ENCODE data around the gene OR6J1. TPM values are rescaled to one million over a fixed set of nuclear protein-coding genes. Genes with fewer than 3 reads are reported as not detected.

OR6J1 gene
- total and polyA plus RNA-seq, 9 of the 15 experiments (the other 6 are each of a cell fraction or from before 2014, with no cell fraction given): not detected

DNA sequence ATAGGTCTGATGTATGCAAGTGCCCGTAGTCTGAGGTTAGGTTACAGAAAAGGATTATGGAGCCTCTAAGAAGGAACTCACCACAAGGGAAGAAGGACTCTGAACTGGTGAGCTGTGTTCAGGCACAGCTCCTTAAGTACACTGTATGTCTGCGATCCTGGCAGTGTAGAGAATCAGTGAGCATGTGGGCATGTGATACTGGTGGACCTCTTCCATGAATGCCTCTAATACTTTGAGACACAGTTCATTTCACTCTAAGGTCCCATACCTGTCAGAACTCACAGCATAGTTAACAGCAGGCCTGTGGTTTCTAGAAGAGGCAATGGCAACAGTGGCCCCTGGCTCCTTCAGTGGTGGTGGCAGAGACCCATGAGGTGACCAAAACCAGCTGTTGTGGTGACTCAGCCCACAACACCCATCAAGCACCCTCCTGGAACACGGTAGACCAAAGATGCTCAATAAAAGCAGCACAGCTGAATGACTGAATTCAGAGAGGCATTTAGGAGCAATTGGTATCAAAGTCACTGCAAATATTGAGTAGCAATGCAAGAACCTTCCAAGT is 6.9 kb upstream of the OR6J1 start (continued):
- TF ChIP-seq SIN3A (IDR thresholded peaks at IDR 0.05; ENCODE audit: borderline replicate concordance in 2 of 2, control insufficient read depth in 1 of 2, low read depth in 2 of 2, low read length in 2 of 2) (peak in 1 of 2 experiments; percentile 39; a peak in 1 of 4 replicates), CBX8 (IDR thresholded peaks at IDR 0.05; ENCODE audit: borderline replicate concordance, extremely low read depth, low read depth, low read length, poor library complexity, severe bottlenecking) (no peak), ZNF75A (CRISPR knock-in tag; IDR thresholded peaks at IDR 0.05) (no peak), NFYB (IDR thresholded peaks at IDR 0.05; ENCODE audit: extremely low read depth, insufficient read length) (no peak), NEUROD1 (IDR thresholded peaks at IDR 0.05; ENCODE audit: borderline replicate concordance, low read depth, low read length, partially characterized antibody) (no peak), U2AF1 (optimal IDR thresholded peaks at IDR 0.05; ENCODE audit: low read depth, low read length) (no peak), JUNB (CRISPR knock-in tag; conservative IDR thresholded peaks at IDR 0.05) (no peak), ZBTB7A (IDR thresholded peaks at IDR 0.05; ENCODE audit: borderline replicate concordance, control insufficient read depth, low read depth, low read length) (no peak), ZNF696 (CRISPR knock-in tag; conservative IDR thresholded peaks at IDR 0.05) (no peak), ZNF354B (CRISPR knock-in tag; IDR thresholded peaks at IDR 0.05) (no peak), ZBTB17 (CRISPR knock-in tag; IDR thresholded peaks at IDR 0.05) (no peak), EGR1 (conservative IDR thresholded peaks at IDR 0.05) (no peak), RBM17 (IDR thresholded peaks at IDR 0.05; ENCODE audit: borderline replicate concordance, low read depth, low read length) (no peak), ZSCAN29 (IDR thresholded peaks at IDR 0.05) (no peak), HNRNPK (IDR thresholded peaks at IDR 0.05; ENCODE audit: low read depth, low read length, poor library complexity, severe bottlenecking) (no peak), TAF7 (tag; IDR thresholded peaks at IDR 0.05) (no peak), MYNN (IDR thresholded peaks at IDR 0.05) (peak; percentile 56; the same call in 1 of the 2 replicates), MYNN (CRISPR knock-in tag; IDR thresholded peaks at IDR 0.05) (no peak), CCAR2 (IDR thresholded peaks at IDR 0.05; ENCODE audit: low read depth, low read length) (no peak), HMGN3 (IDR thresholded peaks at IDR 0.05; ENCODE audit: borderline replicate concordance, extremely low read depth, insufficient read length, low read depth, low read length) (no peak)
- TF ChIP-seq, protein P1, sequence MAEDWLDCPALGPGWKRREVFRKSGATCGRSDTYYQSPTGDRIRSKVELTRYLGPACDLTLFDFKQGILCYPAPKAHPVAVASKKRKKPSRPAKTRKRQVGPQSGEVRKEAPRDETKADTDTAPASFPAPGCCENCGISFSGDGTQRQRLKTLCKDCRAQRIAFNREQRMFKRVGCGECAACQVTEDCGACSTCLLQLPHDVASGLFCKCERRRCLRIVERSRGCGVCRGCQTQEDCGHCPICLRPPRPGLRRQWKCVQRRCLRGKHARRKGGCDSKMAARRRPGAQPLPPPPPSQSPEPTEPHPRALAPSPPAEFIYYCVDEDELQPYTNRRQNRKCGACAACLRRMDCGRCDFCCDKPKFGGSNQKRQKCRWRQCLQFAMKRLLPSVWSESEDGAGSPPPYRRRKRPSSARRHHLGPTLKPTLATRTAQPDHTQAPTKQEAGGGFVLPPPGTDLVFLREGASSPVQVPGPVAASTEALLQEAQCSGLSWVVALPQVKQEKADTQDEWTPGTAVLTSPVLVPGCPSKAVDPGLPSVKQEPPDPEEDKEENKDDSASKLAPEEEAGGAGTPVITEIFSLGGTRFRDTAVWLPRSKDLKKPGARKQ (CRISPR knock-in tag; IDR thresholded peaks at IDR 0.05): no peak
- TF ChIP-seq, protein P2, sequence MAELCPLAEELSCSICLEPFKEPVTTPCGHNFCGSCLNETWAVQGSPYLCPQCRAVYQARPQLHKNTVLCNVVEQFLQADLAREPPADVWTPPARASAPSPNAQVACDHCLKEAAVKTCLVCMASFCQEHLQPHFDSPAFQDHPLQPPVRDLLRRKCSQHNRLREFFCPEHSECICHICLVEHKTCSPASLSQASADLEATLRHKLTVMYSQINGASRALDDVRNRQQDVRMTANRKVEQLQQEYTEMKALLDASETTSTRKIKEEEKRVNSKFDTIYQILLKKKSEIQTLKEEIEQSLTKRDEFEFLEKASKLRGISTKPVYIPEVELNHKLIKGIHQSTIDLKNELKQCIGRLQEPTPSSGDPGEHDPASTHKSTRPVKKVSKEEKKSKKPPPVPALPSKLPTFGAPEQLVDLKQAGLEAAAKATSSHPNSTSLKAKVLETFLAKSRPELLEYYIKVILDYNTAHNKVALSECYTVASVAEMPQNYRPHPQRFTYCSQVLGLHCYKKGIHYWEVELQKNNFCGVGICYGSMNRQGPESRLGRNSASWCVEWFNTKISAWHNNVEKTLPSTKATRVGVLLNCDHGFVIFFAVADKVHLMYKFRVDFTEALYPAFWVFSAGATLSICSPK (IDR thresholded peaks at IDR 0.05; ENCODE audit: borderline replicate concordance): no peak
- TF ChIP-seq, protein P3, sequence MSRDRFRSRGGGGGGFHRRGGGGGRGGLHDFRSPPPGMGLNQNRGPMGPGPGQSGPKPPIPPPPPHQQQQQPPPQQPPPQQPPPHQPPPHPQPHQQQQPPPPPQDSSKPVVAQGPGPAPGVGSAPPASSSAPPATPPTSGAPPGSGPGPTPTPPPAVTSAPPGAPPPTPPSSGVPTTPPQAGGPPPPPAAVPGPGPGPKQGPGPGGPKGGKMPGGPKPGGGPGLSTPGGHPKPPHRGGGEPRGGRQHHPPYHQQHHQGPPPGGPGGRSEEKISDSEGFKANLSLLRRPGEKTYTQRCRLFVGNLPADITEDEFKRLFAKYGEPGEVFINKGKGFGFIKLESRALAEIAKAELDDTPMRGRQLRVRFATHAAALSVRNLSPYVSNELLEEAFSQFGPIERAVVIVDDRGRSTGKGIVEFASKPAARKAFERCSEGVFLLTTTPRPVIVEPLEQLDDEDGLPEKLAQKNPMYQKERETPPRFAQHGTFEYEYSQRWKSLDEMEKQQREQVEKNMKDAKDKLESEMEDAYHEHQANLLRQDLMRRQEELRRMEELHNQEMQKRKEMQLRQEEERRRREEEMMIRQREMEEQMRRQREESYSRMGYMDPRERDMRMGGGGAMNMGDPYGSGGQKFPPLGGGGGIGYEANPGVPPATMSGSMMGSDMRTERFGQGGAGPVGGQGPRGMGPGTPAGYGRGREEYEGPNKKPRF (IDR thresholded peaks at IDR 0.05; ENCODE audit: low read depth, low read length): no peak
